Occipital lobe (tissue), 2 donors: ENCODE results near the gene CTNS. TPM values are rescaled to one million over a fixed set of nuclear protein-coding genes. Genes with fewer than 3 reads are reported as not detected.

ENCODE experiments used
- DNase-seq: peaks from one replicate; lab custom pipeline; 2025; lab: John Stamatoyannopoulos, UW
- total RNA-seq: library from RNA; depleted of rRNA; stranded (reverse); fragments of >200 nt; gene quantifications from one replicate; pipeline ENCODE4 v1.2.3, GENCODE V29; 2014

CTNS gene
- total RNA-seq, 1 donor from 2014 or later: 7.0 TPM

- no peak for DNase-seq
These were observed 21.6 kb downstream of the CTNS start for GRCh38 chr17:3657874-3658783.

GRCh38 chr17:3658784-3659449 lies 22.4 kb downstream of the CTNS start:
- DNase-seq: no peak

DNA sequence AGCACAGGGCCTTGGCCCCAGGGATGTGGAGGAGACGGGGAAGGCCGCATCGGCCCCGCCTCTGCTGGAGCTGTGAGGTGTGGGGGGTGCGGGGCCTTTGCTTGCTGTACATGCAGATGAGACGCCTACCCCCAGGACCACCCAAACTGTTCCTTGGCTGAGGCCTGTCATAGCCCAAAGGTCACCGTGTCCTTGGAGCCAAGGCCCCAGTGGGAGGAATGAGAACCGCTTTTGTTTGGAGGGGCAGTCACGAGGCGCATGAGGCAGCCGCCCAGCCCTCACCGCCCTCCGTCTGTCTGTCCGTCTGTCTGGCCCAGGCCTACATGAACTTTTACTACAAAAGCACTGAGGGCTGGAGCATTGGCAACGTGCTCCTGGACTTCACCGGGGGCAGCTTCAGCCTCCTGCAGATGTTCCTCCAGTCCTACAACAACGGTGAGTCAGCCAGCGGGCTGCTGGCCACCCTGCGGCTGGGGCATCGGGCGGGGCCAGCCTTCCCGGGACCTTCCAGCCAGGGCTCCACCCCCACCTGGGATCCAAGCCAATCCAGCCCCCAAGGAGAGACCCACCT lies 23.1 kb downstream of the CTNS start:
- no peak for DNase-seq

GRCh38 chr17:3660311-3660891 lies 23.8 kb downstream of the CTNS start:
- no peak for DNase-seq

DNA sequence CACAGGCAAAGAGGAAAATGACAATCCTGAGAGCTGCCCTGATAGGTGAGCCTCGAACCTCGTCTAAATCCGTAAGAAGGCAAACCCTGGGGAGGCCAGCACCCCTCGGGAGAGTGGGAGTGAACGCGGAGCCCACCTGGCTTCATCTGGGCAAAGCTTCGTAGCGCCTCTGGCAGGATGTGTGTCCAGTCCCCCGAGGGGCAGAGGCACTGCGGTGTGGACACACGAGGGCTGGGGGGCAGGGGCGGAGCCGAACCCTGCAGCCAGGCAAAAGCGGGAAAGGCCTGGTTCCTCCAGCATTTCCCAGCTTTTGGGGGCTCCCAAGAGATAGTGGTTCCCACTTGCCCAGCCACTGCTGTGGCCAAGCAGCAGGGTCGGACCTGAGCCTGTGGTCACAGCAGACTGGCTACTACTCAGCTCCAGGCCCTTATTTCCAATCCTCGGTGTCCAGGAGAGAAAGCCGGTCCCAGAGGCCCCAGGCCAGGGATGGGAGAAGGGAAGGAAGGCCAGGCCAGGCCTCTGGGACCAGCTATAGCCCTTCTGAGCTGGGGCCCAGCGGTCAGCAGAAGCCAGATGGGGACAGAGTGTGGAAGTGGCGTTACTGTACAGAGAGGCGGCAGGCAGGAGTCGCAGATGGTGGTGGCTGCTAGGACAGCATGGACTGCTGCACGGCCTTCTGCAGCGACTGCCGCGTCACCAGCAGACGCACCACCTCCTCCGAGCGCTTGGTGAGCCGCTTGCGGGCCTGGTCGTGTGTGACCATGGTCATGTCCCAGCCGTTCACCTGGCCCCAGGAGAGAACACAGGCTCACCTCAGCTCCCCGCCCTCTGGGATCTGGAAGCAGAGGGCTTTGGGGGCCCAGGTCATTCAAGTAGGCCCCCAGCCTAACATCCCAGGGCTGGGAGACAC lies 26.8 kb downstream of the CTNS start:
- no peak for DNase-seq

DNA sequence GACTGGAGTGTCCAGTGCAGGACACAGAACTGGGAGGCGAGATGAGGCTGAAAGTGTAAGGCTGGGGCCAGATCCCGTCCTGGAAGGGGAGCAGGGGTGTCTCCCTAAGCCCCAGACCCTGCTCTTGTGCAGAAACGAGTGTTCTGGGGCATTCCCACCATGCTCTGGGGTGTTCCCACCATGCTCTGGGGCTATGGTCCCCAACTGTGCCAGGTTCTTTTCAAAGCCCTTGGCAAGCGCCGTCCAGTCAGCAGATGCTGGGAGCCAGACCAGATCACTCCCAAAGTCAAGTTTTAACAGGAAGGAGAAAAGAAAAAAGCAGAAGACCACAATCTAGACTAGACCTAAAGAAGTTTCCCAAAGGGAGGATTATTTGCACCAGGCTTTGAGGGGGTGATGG lies 29.3 kb downstream of the CTNS start:
- DNase-seq: no peak

- DNase-seq: no peak
These were observed 30.0 kb downstream of the CTNS start for GRCh38 chr17:3666516-3666915.

- DNase-seq: peak; percentile 57
These were observed 31.1 kb downstream of the CTNS start for GRCh38 chr17:3667366-3668278.

DNA sequence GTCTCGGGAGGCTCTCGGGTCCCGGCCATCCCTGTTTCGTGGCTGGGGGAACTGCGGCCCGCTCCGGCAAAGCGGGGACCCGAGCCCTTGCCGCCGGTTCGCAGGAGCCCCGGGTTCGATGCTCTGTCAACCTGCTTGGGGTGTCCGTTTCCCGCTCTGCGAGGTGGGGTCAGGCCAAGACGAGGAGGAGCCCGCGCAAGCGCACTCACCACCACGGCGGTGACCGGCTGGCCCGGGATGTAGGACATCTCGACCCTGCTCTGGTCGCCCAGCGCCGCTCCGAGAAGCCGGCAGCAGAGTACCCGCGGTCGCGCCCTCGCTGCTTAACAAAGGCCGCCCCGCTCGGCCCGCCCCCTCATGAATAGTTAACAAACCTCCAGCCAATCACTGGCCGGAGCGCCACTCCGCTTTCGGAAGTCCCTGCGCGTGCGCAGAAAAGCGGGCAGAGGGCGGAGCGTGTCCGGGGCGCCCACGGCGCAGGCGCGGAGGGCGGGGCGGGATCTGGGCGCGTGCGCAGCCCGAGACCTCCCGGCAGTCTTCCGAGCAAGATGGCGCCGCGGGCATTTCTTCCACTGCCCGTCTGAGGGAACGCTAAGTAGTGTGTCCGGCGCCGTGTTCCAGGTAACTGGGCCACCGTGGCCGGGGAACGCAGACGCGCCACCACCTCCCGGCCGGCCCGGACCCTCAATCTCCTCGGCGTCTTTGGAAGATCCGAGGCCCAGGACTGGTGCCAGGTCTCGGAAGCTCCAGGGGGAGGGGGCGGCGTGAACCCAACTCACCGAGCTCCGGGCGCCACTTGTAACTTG lies 31.9 kb downstream of the CTNS start, which contains the start of the genes EMC6 and TAX1BP3:
EMC6 (plus strand) TSS at position 534 of the 806 bp plus-strand sequence. CDS start 335 bp downstream, outside the sequence.
TAX1BP3 (minus strand) TSS at position 300 of the 806 bp plus-strand sequence; CDS start at position 248, 52 bp downstream.
- peak; percentile 96 for DNase-seq

- no peak for DNase-seq
These were observed 32.5 kb downstream of the CTNS start for GRCh38 chr17:3669085-3669347.

GRCh38 chr17:3669548-3669947 lies 33.0 kb downstream of the CTNS start:
- DNase-seq: no peak

DNA sequence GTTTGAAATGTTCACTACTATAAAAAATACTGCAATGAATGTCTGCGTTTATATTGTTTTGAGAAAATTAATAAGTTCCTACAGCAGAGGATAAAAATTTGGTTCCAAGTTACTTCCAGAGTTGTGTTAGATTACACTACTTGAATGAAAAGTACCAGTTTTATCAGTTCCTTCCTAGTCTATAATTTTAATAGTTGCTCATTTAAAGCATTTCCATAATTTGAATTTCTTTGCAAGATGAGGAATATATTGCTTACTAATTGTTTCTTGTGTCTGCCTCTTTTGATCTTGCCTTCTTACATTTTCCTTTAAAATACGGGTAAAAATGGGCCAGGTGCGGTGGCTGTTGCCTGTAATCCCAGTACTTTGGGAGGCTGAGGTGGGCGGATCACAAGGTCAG lies 36.0 kb downstream of the CTNS start:
- DNase-seq: no peak

GRCh38 chr17:3675886-3676285 lies 39.3 kb downstream of the CTNS start:
- DNase-seq: no peak

GRCh38 chr17:3678095-3678820 lies 41.7 kb downstream of the CTNS start:
- peak; percentile 73 for DNase-seq

GRCh38 chr17:3678821-3679530 lies 42.4 kb downstream of the CTNS start:
- no peak for DNase-seq

DNA sequence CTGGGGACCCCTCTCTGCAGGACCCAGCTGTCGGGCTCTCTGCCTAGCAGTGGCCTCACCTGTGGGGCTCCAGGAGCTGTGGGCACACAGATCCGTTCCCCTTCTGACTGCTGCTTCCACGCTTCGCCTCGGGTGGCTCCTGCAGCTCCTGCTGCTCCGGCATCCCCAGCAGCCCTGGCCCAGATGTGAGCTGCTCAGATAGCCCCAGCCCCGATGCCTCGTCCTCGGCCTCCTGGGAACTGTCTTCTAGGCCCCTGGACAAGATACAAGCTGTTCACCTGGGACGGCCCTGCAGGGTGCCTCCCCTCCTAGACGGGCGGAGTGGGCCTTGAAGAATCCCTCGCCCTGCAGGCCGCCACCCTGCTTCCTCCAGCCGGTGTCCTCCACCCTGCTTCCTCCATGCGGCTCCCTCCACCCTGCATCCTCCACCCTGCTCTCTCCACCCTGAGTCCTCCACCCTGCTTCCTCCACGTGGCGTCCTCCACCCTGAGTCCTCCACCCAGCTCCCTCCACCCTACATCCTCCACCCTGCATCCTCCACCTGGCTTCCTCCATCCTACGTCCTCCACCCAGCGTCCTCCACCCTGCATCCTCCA lies 43.1 kb downstream of the CTNS start:
- no peak for DNase-seq

GRCh38 chr17:3681057-3681456 lies 44.5 kb downstream of the CTNS start:
- DNase-seq: no peak
